Measurements from ENCODE around the gene GARIN5B.

DNA sequence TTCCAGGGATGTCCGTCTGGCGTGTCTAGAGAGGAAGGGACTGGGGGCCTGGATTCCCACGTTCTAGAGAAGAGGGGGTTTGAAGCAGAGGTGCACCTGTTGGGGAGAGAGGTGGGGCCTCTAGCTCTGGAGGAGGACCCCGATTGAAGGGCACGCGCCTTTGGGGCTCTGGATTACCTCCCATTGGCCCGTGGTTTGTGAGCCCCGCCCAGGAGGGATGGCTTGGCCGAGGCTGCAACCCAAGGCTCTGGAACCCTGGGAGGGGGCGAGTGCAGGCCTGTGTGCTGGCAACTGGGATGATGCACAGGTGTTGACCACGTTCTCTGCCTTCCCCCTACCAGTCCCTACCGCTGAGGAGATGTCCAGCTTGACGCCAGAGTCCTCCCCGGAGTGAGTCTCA is 58.1 kb downstream of the GARIN5B start:
- TF ChIP-seq JUND (CRISPR knock-in tag; IDR thresholded peaks at IDR 0.05), result no peak
- TF ChIP-seq TAF15 (IDR thresholded peaks at IDR 0.05; ENCODE audit: low read depth, low read length, poor library complexity, severe bottlenecking), result no peak
- no peak for TF ChIP-seq NR2C2 (CRISPR knock-in tag; IDR thresholded peaks at IDR 0.05; ENCODE audit: borderline replicate concordance)
- no peak for TF ChIP-seq IKZF5 (CRISPR knock-in tag; IDR thresholded peaks at IDR 0.05)
- no peak for TF ChIP-seq ZNF644 (CRISPR knock-in tag; IDR thresholded peaks at IDR 0.05; ENCODE audit: low read depth)
